ENCODE measurements around the gene GRM1. TPM values are rescaled to one million over a fixed set of nuclear protein-coding genes. Genes with fewer than 3 reads are reported as not detected.

GRM1 gene
- total and polyA plus RNA-seq, 4 experiments from 2014 or later: not detected

- no peaks in the 10 kb centered on the region for H3K27me3 ChIP-seq (ENCODE audit: insufficient read depth, low read length)
- H3K27ac ChIP-seq (ENCODE audit: low read depth, low read length): no peak overlapping the region
- no peaks in the 10 kb centered on the region for H3K4me1 ChIP-seq (ENCODE audit: insufficient read depth, low read length)
- H3K36me3 ChIP-seq (ENCODE audit: insufficient read depth, low read length): no peaks in the 10 kb centered on the region
- H3K4me3 ChIP-seq (ENCODE audit: low read length in 2 of 2): no peak overlapping the region
- no peaks in the 10 kb centered on the region for H3K9me3 ChIP-seq (ENCODE audit: control insufficient read depth in 1 of 2, low read length in 2 of 2)
- H3K27me3 Mint-ChIP-seq: no peaks in the 10 kb centered on the region
- no peak overlapping the region for H3K27ac Mint-ChIP-seq
- no peak overlapping the region for H3K4me3 Mint-ChIP-seq
- H3K9me3 Mint-ChIP-seq: no peaks in the 10 kb centered on the region
- intact Hi-C loops (cut with micrococcal nuclease): no loop called here
- H3K4me1 Mint-ChIP-seq: no peaks in the 10 kb centered on the region
- DNase-seq: no peak
- CTCF ChIA-PET (ENCODE audit: partially characterized antibody): interaction anchor here (1.0 kb wide), 1 partner anchor 8 kb away, joined by 3 read pairs; no protein-coding TSS in a partner anchor
- POLR2A ChIA-PET (ENCODE audit: partially characterized antibody): no interaction called here
- H3K36me3 Mint-ChIP-seq: no peaks in the 10 kb centered on the region
Observed at GRCh38 chr6:146095481-146095880, 66.6 kb downstream of the GRM1 start.

GRCh38 chr6:146097586-146097985, 68.7 kb downstream of the GRM1 start:
- no peak overlapping the region for H3K4me3 Mint-ChIP-seq

GRCh38 chr6:146100776-146101175, 71.9 kb downstream of the GRM1 start:
- ChIA-PET CTCF (ENCODE audit: partially characterized antibody) (interaction anchor here (0.6 kb wide), 1 partner anchor 22 kb away, joined by 4 read pairs; no protein-coding TSS in a partner anchor), POLR2A (ENCODE audit: partially characterized antibody) (no interaction called here)
- H3K36me3 Mint-ChIP-seq: no peaks in the 10 kb centered on the region
- Histone ChIP-seq H3K27me3 (ENCODE audit: insufficient read depth, low read length) (no peaks in the 10 kb centered on the region), H3K27ac (ENCODE audit: low read depth, low read length) (no peak overlapping the region), H3K9me3 (ENCODE audit: control insufficient read depth in 1 of 2, low read length in 2 of 2) (no peaks in the 10 kb centered on the region), H3K4me1 (ENCODE audit: insufficient read depth, low read length) (no peaks in the 10 kb centered on the region), H3K4me3 (ENCODE audit: low read length in 2 of 2) (no peak overlapping the region), H3K36me3 (ENCODE audit: insufficient read depth, low read length) (no peaks in the 10 kb centered on the region)
- H3K4me1 Mint-ChIP-seq: no peaks in the 10 kb centered on the region
- H3K27ac Mint-ChIP-seq: no peak overlapping the region
- H3K4me3 Mint-ChIP-seq: no peak overlapping the region
- peaks cover 0 to 3% of the 10 kb centered on the region in 2 donors for H3K27me3 Mint-ChIP-seq
- H3K9me3 Mint-ChIP-seq: peaks cover 0 to 4% (median 0%) of the 10 kb centered on the region in 8 donors
- intact Hi-C loops (cut with micrococcal nuclease): no loop called here
- DNase-seq: no peak

More at GRCh38 chr6:146097586-146097985, 68.7 kb downstream of the GRM1 start:
- no peaks in the 10 kb centered on the region for H3K9me3 ChIP-seq (ENCODE audit: control insufficient read depth in 1 of 2, low read length in 2 of 2)
- no peaks in the 10 kb centered on the region for H3K4me1 ChIP-seq (ENCODE audit: insufficient read depth, low read length)
- Mint-ChIP-seq H3K36me3 (no peaks in the 10 kb centered on the region), H3K9me3 (peaks cover 0 to 4% (median 0%) of the 10 kb centered on the region in 8 donors), H3K27me3 (peaks cover 0 to 2% of the 10 kb centered on the region in 2 donors), H3K4me1 (no peaks in the 10 kb centered on the region), H3K27ac (no peak overlapping the region)
- no peak overlapping the region for H3K4me3 ChIP-seq (ENCODE audit: low read length in 2 of 2)
- POLR2A ChIA-PET (ENCODE audit: partially characterized antibody): no interaction called here
- H3K36me3 ChIP-seq (ENCODE audit: insufficient read depth, low read length): no peaks in the 10 kb centered on the region
- no peak for DNase-seq
- H3K27ac ChIP-seq (ENCODE audit: low read depth, low read length): no peak overlapping the region
- intact Hi-C loops (cut with micrococcal nuclease): no loop called here
- CTCF ChIA-PET (ENCODE audit: partially characterized antibody): no interaction called here
- no peaks in the 10 kb centered on the region for H3K27me3 ChIP-seq (ENCODE audit: insufficient read depth, low read length)

- no peak for DNase-seq
- H3K9me3 ChIP-seq (ENCODE audit: control insufficient read depth in 1 of 2, low read length in 2 of 2): no peaks in the 10 kb centered on the region
- H3K9me3 Mint-ChIP-seq: peaks cover 0 to 4% (median 3%) of the 10 kb centered on the region in 8 donors
- H3K36me3 ChIP-seq (ENCODE audit: insufficient read depth, low read length): no peaks in the 10 kb centered on the region
- ChIA-PET POLR2A (ENCODE audit: partially characterized antibody) (no interaction called here), CTCF (ENCODE audit: partially characterized antibody) (no interaction called here)
- H3K27me3 ChIP-seq (ENCODE audit: insufficient read depth, low read length): no peaks in the 10 kb centered on the region
- H3K4me1 Mint-ChIP-seq: no peaks in the 10 kb centered on the region
- no peaks in the 10 kb centered on the region for H3K36me3 Mint-ChIP-seq
- H3K4me3 Mint-ChIP-seq: no peak overlapping the region
- H3K27me3 Mint-ChIP-seq: peaks cover 0 to 3% of the 10 kb centered on the region in 2 donors
- H3K27ac ChIP-seq (ENCODE audit: low read depth, low read length): no peak overlapping the region
- intact Hi-C loops (cut with micrococcal nuclease): no loop called here
- H3K4me1 ChIP-seq (ENCODE audit: insufficient read depth, low read length): no peaks in the 10 kb centered on the region
- no peak overlapping the region for H3K27ac Mint-ChIP-seq
- no peak overlapping the region for H3K4me3 ChIP-seq (ENCODE audit: low read length in 2 of 2)
Observed at GRCh38 chr6:146103416-146104072, 74.7 kb downstream of the GRM1 start.

GRCh38 chr6:146106532-146106931, 77.7 kb downstream of the GRM1 start:
- peaks cover 0 to 20% (median 12%) of the 10 kb centered on the region in 8 donors for H3K9me3 Mint-ChIP-seq
- H3K4me3 Mint-ChIP-seq: no peak overlapping the region
- H3K27ac ChIP-seq (ENCODE audit: low read depth, low read length): no peak overlapping the region
- H3K4me3 ChIP-seq (ENCODE audit: low read length in 2 of 2): no peak overlapping the region
- no peak overlapping the region for H3K27ac Mint-ChIP-seq
- POLR2A ChIA-PET (ENCODE audit: partially characterized antibody): no interaction called here
- no peak for DNase-seq
- no peaks in the 10 kb centered on the region for H3K27me3 ChIP-seq (ENCODE audit: insufficient read depth, low read length)
- H3K27me3 Mint-ChIP-seq: peaks cover 0 to 2% of the 10 kb centered on the region in 2 donors
- CTCF ChIA-PET (ENCODE audit: partially characterized antibody): no interaction called here
- H3K4me1 Mint-ChIP-seq: peaks cover 0 to 1% (median 0%) of the 10 kb centered on the region in 4 donors
- intact Hi-C loops (cut with micrococcal nuclease): no loop called here
- no peaks in the 10 kb centered on the region for H3K9me3 ChIP-seq (ENCODE audit: control insufficient read depth in 1 of 2, low read length in 2 of 2)
- no peaks in the 10 kb centered on the region for H3K36me3 ChIP-seq (ENCODE audit: insufficient read depth, low read length)
- no peaks in the 10 kb centered on the region for H3K36me3 Mint-ChIP-seq
- H3K4me1 ChIP-seq (ENCODE audit: insufficient read depth, low read length): no peaks in the 10 kb centered on the region

GRCh38 chr6:146110990-146111389, 82.1 kb downstream of the GRM1 start:
- POLR2A ChIA-PET (ENCODE audit: partially characterized antibody): no interaction called here
- intact Hi-C loops (cut with micrococcal nuclease): no loop called here
- Histone ChIP-seq H3K4me1 (ENCODE audit: insufficient read depth, low read length) (no peaks in the 10 kb centered on the region), H3K9me3 (ENCODE audit: control insufficient read depth in 1 of 2, low read length in 2 of 2) (no peaks in the 10 kb centered on the region), H3K27me3 (ENCODE audit: insufficient read depth, low read length) (no peaks in the 10 kb centered on the region), H3K4me3 (ENCODE audit: low read length in 2 of 2) (no peak overlapping the region), H3K27ac (ENCODE audit: low read depth, low read length) (no peak overlapping the region), H3K36me3 (ENCODE audit: insufficient read depth, low read length) (no peaks in the 10 kb centered on the region)
- H3K4me3 Mint-ChIP-seq: no peak overlapping the region
- no peak for DNase-seq
- H3K4me1 Mint-ChIP-seq: peaks cover 0 to 1% (median 0%) of the 10 kb centered on the region in 4 donors
- no peak overlapping the region for H3K27ac Mint-ChIP-seq
- H3K9me3 Mint-ChIP-seq: peaks cover 0 to 20% (median 12%) of the 10 kb centered on the region in 8 donors
- CTCF ChIA-PET (ENCODE audit: partially characterized antibody): no interaction called here
- H3K36me3 Mint-ChIP-seq: no peaks in the 10 kb centered on the region
- no peaks in the 10 kb centered on the region for H3K27me3 Mint-ChIP-seq

- intact Hi-C loops (cut with micrococcal nuclease): no loop called here
- Histone ChIP-seq H3K36me3 (ENCODE audit: insufficient read depth, low read length) (no peaks in the 10 kb centered on the region), H3K27ac (ENCODE audit: low read depth, low read length) (no peak overlapping the region), H3K9me3 (ENCODE audit: control insufficient read depth in 1 of 2, low read length in 2 of 2) (no peaks in the 10 kb centered on the region), H3K4me3 (ENCODE audit: low read length in 2 of 2) (no peak overlapping the region), H3K4me1 (ENCODE audit: insufficient read depth, low read length) (no peaks in the 10 kb centered on the region), H3K27me3 (ENCODE audit: insufficient read depth, low read length) (no peaks in the 10 kb centered on the region)
- H3K4me3 Mint-ChIP-seq: no peak overlapping the region
- no peaks in the 10 kb centered on the region for H3K36me3 Mint-ChIP-seq
- no peak for DNase-seq
- peaks cover 0 to 20% (median 12%) of the 10 kb centered on the region in 8 donors for H3K9me3 Mint-ChIP-seq
- H3K27me3 Mint-ChIP-seq: no peaks in the 10 kb centered on the region
- peaks cover 0 to 1% (median 0%) of the 10 kb centered on the region in 4 donors for H3K4me1 Mint-ChIP-seq
- ChIA-PET CTCF (ENCODE audit: partially characterized antibody) (no interaction called here), POLR2A (ENCODE audit: partially characterized antibody) (no interaction called here)
- H3K27ac Mint-ChIP-seq: no peak overlapping the region
Observed at GRCh38 chr6:146111881-146112450, 83.1 kb downstream of the GRM1 start.
